Upper lobe of left lung (tissue), 4 donors: ENCODE results near the gene RALA.

Experiments
- POLR2A ChIP-seq, 4 donors: fragments of 450-650 bp; IDR thresholded peaks; one replicate each; pipeline ENCODE4 v1.5.1; 2016 to 2017; ENCODE audit warnings: antibody characterized with exemption in 4 of 4, mild to moderate bottlenecking in 2 of 4
- POLR2AphosphoS5 ChIP-seq, 2 donors: sonication (generic); formaldehyde crosslinking; IDR thresholded peaks; one replicate each; pipeline ENCODE4 v1.5.1; 2017; ENCODE audit warnings: antibody characterized with exemption in 2 of 2
- TF ChIP-seq, protein P1 (sequence below), 6 experiments: fragments of 450-650 bp in 4 of 6; fragments of 200-600 bp in 2 of 6; sonication (generic) in 2 of 6; IDR thresholded peaks; one replicate each; pipeline ENCODE4 v1.5.1; 2016 to 2019; ENCODE audit warnings: antibody characterized with exemption in 6 of 6

DNA sequence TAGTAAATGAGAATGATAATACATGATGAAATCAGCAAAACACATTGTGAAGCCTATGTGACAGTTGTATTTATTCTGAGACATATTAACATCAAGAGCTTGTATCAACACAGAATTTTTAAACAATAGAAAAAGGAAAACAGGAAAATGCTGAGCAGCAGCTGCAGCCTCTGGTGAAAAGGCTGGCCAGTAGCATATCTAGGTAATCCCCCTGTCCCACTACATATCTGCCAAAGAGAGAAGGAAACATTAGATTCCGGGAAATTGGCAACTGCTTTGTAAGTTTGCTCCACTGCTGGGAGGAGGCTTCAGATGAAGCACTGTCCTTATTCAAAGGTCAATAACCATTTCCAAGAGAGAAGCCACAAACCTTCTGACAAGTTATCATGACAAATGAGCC, 89.4 kb downstream of the RALA start:
- TF ChIP-seq, protein P1, sequence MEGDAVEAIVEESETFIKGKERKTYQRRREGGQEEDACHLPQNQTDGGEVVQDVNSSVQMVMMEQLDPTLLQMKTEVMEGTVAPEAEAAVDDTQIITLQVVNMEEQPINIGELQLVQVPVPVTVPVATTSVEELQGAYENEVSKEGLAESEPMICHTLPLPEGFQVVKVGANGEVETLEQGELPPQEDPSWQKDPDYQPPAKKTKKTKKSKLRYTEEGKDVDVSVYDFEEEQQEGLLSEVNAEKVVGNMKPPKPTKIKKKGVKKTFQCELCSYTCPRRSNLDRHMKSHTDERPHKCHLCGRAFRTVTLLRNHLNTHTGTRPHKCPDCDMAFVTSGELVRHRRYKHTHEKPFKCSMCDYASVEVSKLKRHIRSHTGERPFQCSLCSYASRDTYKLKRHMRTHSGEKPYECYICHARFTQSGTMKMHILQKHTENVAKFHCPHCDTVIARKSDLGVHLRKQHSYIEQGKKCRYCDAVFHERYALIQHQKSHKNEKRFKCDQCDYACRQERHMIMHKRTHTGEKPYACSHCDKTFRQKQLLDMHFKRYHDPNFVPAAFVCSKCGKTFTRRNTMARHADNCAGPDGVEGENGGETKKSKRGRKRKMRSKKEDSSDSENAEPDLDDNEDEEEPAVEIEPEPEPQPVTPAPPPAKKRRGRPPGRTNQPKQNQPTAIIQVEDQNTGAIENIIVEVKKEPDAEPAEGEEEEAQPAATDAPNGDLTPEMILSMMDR (IDR thresholded peaks at IDR 0.05), result no peak
- TF ChIP-seq POLR2AphosphoS5 (IDR thresholded peaks at IDR 0.05) (no peak), POLR2A (IDR thresholded peaks at IDR 0.05) (no peak)
